Measurements from ENCODE around the gene ZNF331.

ZNF331 gene

GRCh38 chr19:53554804-53555203, 16.9 kb downstream of the ZNF331 start:
- intact Hi-C loops (cut with DNase I) = loop anchor here (2.0 kb wide), 1 partner anchor 16 kb away; the partner anchor contains the start of gene ZNF331
- peak in 1 of 10 donors; percentile 84 for DNase-seq

- DNase-seq = peak in 1 of 10 donors; percentile 73
- intact Hi-C loops (cut with DNase I) = loop anchor here (2.0 kb wide), 1 partner anchor 17 kb away; the partner anchor contains the start of gene ZNF331
Measured at GRCh38 chr19:53555352-53555751, 17.4 kb downstream of the ZNF331 start.

- no peak for DNase-seq
- intact Hi-C loops (cut with DNase I) = no loop called here
Measured at GRCh38 chr19:53571339-53571738, 33.4 kb downstream of the ZNF331 start.

- intact Hi-C loops (cut with DNase I) = no loop called here
- peak in 1 of 10 donors; percentile 24 for DNase-seq
Measured at GRCh38 chr19:53576941-53577653, 39.2 kb downstream of the ZNF331 start.

- intact Hi-C loops (cut with DNase I) = no loop called here
- peak in 2 of 10 donors; percentile 22 to 67 for DNase-seq
Measured at GRCh38 chr19:53577968-53578367, 40.0 kb downstream of the ZNF331 start.

- no peak for DNase-seq
- intact Hi-C loops (cut with DNase I) = no loop called here
Measured at GRCh38 chr19:53579518-53579917, 41.6 kb downstream of the ZNF331 start.

- peak in 1 of 10 donors; percentile 20 for DNase-seq
- intact Hi-C loops (cut with DNase I) = no loop called here
Measured at GRCh38 chr19:53580871-53581835, 43.2 kb downstream of the ZNF331 start.

- peak in 2 of 10 donors; percentile 41 to 67 for DNase-seq
- intact Hi-C loops (cut with DNase I) = no loop called here
Measured at GRCh38 chr19:53581871-53582279, 43.9 kb downstream of the ZNF331 start.

- DNase-seq = peak in 1 of 10 donors; percentile 4
- intact Hi-C loops (cut with DNase I) = no loop called here
Measured at GRCh38 chr19:53583181-53583580, 45.2 kb downstream of the ZNF331 start.

GRCh38 chr19:53586277-53586691, 48.3 kb downstream of the ZNF331 start:
- intact Hi-C loops (cut with DNase I) = no loop called here
- DNase-seq = no peak

- intact Hi-C loops (cut with DNase I) = no loop called here
- DNase-seq = peak in 2 of 10 donors; percentile 38 to 76
Measured at GRCh38 chr19:53594811-53595509, 57.0 kb downstream of the ZNF331 start.

GRCh38 chr19:53595510-53595867, 57.5 kb downstream of the ZNF331 start:
- peak in 2 of 10 donors; percentile 58 to 70 for DNase-seq
- intact Hi-C loops (cut with DNase I) = no loop called here

GRCh38 chr19:53596056-53596455, 58.1 kb downstream of the ZNF331 start:
- DNase-seq = peak in 2 of 10 donors; percentile 16 to 63
- intact Hi-C loops (cut with DNase I) = no loop called here

GRCh38 chr19:53597023-53597422, 59.1 kb downstream of the ZNF331 start:
- intact Hi-C loops (cut with DNase I) = no loop called here
- DNase-seq = peak in 2 of 10 donors; percentile 37 to 59

- intact Hi-C loops (cut with DNase I) = no loop called here
- DNase-seq = peak in 1 of 10 donors; percentile 15
Measured at GRCh38 chr19:53598361-53598760, 60.4 kb downstream of the ZNF331 start.

GRCh38 chr19:53600217-53600616, 62.3 kb downstream of the ZNF331 start:
- peak in 1 of 10 donors; percentile 4 for DNase-seq
- intact Hi-C loops (cut with DNase I) = no loop called here

GRCh38 chr19:53606031-53606430, 68.1 kb downstream of the ZNF331 start:
- DNase-seq = peak in 1 of 10 donors; percentile 34
- intact Hi-C loops (cut with DNase I) = no loop called here

GRCh38 chr19:53608381-53608780, 70.4 kb downstream of the ZNF331 start:
- intact Hi-C loops (cut with DNase I) = no loop called here
- DNase-seq = no peak

GRCh38 chr19:53612762-53613526, 75.0 kb downstream of the ZNF331 start:
- intact Hi-C loops (cut with DNase I) = no loop called here
- DNase-seq = no peak
